ACHN (cell line): Measurements from ENCODE around the gene NEURL1B.
"Not testable (repeated sequence)": the region's sequence is repeated elsewhere in the genome, so short reads cannot be mapped to it uniquely, and the experiment has no call there.

Experiments used
- DNase-seq: peaks from one replicate; pipeline ENCODE4 v3.0.0-alpha.2; 2015
- in situ Hi-C: cut with HindIII; loops from 2 replicates; pipeline ENCODE4 v1.10.0; 2017; ENCODE audit warnings: low sequenced_read_pairs, low pct_ligation_motif_present, low pct_unique_long_range_greater_than_20kb

NEURL1B gene

DNA sequence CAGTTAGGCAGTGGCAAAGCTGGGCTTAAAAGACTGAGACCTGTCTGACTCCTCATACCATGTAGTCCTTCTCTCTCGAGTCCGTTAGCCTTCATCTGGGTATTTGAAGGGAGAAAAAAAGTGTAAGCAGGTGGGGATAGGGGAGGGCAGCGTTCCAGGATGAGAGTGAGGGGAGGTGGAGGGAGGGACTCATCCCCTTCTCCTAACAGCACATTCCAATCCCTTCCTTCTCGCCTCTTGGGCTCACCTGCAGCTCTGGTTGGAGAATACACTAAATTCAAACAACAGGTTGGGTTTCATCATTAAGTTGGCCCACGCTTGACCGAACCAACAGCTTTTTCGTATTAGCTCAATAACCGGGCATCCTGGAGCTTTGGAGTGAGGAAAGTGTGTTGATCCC, 3.6 kb downstream of the NEURL1B start:
- in situ Hi-C loops = no loop called here
- no peak for DNase-seq

DNA sequence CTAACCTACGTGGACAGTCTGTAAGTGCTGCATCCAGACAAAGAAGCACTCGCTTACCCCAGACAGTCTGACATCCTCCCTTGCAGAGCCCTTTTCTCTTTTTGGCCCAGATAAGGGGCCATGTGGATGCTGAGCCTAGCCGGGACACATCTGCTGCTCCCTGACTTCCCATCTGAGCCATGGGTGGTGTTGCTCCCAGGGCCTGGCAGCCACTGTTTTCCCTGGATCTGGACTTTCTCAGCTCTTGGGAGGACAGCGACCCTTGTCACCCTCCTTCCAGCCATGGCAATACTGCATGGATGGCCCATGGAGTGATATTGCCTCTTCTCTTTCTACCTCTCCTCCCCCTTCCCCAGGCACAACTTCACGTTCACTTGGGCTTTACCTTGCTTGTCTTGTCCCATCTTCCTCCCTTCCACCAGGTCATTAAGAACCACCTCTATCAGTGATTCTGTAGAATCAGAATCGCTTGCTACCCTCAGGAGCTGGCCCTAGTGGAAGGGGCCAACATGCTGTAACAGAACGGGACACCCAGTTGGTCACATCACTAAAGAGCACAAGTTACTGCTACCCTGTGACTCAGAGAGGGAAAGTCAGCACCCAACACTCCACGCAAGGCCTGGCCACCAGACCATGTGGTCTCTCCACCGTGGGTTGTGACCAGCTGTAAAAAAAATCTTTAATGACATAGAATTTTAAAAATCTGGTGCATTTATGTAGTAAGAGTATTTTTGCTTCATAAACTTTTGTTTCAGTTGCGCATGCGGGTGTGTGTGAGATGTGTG, 4.4 kb downstream of the NEURL1B start:
- in situ Hi-C loops = no loop called here
- no peak for DNase-seq

DNA sequence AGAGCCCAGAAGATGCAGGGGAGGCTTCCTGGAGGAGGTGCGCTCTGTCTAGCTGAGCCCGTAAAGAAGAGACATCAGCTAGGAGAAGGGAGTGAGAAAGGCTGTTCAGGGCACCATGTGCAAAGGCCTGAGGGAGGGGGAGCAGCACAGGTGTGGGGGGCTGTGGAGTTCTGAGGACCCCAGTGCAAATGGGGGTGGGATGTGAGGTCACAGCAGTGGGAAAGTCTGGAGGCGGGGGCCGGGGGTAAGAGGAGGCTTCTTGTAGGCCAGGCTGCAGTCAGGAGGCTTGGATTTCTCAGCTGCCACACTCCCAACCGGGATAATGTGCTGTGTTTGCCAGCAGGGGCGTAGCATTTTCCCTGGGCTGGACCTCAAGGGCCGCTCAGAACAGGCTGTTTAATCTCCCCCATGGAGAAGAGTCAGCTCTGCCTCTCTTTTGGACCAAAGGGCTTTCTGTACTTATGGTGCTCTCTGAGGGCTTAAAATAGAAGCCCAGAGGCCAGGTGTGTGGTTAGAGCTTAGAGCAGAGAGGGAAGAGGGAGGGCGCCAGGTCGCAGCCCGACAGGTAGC, 5.7 kb downstream of the NEURL1B start:
- in situ Hi-C loops = no loop called here
- no peak for DNase-seq

DNA sequence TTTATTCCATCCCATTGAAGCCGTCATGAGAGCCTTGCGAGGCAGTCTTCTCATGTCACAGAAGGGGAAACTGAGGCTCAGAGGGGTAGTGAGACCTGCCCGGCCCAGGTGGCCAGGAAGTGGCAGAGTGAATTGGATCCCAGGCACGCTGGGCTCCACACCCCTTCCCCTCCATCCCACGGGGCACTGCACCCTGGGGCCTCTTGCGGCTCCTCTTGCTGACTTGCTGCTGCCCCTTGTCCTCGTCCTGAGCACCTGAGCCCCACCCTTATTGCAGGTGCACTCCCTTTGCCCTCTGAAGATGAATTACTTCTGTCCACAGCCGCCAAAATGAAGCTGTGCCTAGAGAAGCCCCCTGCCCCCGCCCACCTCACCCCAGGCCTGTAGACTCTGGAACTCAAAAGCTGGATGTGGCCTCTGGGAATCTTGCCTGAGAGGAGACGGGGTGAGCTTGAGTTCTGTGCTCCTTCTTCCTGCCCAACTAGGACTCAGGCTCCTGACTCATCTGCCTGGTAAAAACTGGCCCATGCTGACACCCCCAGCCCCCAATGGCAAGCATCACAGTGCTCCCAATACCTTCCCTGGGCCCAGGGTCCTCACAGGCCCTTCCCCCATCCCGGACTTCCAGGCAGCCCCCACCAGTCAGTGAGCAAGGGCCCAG, 6.4 kb downstream of the NEURL1B start:
- DNase-seq = no peak
- in situ Hi-C loops = no loop called here

DNA sequence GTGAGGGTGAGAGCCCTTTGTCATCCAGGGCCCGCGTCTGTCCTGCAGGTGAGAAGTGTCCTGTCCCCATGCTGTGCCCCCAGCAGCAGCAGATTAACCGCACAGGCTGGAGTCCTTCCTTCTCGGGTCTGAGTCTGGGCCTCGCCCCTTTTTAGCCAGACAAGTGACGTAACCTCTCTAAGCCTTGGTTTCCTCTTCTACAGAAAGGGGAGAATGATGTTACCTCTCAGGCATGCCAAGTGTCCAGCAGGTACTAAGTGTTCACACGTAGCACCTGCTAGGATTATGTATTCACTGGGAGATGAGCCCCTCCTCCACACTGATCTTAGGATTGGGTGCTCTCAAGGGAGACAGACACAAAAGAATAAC, 6.9 kb downstream of the NEURL1B start:
- in situ Hi-C loops = no loop called here
- DNase-seq = no peak

DNA sequence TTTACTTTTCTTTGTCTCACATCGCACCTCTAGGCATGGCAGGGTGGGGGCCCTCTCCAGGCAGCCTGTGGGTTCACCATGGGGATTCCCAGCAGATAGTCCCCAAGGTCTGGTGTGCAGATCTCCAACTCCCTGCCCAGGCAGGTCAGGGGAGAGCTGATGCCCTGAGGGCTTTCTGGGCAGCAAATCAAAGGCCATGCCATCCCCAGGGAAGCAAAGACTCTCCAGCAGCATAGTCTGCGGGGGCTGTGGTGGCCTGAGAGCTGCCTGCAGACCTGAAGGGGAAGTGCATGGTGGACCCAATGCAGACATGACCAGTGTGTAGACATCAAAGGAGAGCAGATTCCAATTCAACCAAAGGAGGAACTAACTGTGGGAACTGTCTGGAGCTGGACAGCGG, 7.7 kb downstream of the NEURL1B start:
- in situ Hi-C loops = no loop called here
- DNase-seq = no peak

DNA sequence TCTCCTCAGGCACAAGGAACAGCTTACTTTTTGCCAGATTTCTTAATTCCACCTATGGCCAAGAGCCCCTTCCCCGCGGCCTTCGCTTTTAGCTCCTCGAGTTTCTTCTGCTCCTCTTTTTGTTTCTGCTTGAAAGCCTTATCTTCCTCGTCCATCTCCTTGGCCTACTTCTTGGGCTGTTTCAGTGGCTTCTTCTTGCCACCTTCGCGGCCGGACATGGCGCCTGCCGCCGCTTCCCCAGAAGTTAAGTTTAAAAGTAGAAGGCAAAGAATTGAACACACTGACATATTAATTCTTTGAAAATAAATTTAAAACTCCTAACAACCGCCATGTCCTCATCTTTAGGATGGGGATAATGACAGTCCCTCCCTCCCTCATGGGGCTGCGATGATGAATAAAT, 15.4 kb downstream of the NEURL1B start:
- in situ Hi-C loops, DNase-seq: not testable (repeated sequence)

DNA sequence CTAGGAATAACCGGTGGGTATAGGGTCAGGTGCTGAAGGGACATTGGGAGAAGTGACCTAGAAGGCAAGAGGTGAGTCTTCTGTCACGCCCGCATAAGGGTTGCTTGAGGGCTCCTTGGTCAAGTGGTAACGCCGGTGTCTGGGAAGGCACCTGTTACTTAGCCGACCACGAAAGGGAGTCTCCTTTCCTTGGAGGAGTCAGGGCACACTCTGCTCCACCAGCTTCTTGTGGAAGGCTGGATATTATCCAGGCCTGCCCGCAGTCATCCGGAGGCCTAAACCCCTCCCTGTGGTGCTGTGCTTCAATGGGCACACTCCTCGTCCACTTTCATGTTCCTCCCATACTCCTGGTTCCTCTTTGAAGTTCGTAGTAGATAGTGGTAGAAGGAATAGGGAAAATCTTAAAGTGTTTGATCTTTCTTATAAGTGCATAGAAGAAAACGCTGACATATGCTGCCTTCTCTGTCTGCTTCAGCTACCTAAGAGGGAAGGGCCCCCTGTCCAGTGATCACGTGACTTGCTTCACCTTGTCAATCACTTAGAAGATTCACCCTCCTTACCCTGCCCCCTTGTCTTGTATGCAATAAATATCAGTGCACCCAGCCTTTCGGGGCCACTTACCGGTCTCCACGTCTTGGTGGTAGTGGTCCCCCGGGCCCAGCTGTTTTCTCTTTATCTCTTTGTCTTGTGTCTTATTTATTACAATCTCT, 16.6 kb downstream of the NEURL1B start:
- DNase-seq, in situ Hi-C loops: not testable (repeated sequence)

DNA sequence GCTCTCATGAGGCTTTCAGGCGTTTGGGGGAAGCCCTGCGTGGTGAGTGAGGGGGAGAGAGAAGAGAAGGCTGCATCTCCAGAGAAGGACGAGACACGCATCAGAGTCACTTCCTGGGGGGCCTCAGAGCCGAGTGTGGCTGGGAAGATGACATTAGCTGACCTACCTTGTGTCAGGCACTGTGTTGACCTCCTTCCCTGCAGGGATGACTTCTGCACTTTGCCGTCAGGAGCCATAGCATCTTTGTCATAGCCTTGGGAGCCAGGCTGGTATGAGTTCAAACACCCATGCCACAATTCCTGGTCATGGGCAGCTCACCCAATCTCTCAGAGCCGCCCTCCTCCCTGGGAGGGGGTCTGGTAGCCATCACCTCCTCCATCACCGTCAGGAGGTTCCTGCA, 17.3 kb downstream of the NEURL1B start:
- in situ Hi-C loops = no loop called here
- DNase-seq = no peak

DNA sequence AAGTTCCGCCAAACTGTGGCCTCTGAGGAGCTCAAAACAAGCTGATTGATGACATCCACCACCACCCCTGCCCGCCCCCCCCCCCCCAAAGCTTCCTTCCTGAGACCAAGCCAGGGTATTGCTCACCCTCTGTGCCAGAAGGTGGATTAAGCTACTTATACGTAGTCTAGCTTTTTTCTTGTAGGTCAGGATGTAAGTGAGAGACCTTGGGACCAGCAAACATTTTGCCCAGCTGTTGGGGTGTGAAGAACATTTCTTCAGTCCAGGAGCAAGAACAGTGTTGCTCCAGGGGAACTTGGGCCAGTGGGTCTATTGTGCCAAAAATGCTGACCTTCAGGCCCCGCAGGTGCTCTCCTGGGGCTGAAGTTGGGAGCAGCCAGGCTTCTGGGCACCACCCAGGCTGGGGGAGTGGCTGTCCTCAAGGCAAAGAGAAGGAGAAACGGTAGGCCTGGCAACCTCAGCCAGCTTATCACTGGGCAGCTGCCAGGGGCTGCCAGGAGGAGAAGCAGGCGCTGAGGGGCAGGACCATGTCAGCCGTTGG, 18.0 kb downstream of the NEURL1B start:
- no peak for DNase-seq
- in situ Hi-C loops = no loop called here

DNA sequence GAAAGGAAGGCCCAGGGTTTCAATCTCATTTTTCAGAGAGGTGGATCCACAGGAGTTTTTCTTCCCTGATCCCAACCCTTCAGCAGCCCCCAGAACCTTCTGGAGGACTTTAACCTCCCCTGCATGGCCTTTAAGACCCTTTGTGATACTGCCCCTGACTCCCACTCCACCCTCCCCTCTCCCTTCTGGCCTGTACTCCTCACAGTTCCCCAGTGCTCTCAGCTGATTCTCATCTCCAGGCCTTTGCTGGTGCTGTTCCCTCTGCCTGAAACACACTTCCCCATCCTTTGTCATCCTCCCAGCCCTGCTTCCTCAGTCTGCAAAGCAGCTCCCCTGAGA, 18.5 kb downstream of the NEURL1B start:
- DNase-seq = no peak
- in situ Hi-C loops = no loop called here

DNA sequence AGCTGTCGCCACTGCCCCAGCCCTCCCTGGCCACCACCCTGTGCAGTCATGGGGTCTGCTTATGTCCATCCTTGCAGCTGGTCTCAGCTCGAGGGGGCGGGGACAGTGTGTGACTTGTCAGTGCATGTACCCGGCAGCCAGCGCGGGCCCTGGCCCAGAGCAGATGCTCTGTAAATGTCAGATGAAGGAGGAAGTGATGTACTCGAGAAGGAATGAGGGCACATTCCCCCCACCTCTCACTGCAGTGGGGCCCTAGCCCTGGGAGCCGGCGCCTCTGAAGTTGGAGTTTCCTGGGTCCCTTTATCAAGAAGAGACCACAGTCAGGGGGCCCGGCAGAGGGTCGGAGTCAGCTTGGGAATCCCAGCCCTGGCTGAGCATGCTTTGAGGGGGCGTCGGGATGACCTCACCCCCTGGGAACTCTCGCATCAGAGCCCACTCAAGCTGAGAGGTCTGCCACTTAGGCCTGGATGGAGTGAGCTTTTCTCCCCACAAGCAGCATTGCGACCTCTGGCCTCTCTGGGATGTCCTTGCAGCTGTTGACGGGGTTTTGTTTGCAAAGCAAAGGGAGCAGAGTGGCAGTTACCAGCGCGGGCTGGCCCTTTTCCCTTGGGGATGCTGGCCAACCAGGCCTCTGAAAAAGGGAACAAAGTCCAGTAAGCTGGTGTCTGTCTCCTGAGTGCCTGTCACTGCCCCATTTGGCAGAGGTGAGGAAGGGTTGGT, 19.0 kb downstream of the NEURL1B start:
- in situ Hi-C loops = no loop called here
- DNase-seq = no peak

DNA sequence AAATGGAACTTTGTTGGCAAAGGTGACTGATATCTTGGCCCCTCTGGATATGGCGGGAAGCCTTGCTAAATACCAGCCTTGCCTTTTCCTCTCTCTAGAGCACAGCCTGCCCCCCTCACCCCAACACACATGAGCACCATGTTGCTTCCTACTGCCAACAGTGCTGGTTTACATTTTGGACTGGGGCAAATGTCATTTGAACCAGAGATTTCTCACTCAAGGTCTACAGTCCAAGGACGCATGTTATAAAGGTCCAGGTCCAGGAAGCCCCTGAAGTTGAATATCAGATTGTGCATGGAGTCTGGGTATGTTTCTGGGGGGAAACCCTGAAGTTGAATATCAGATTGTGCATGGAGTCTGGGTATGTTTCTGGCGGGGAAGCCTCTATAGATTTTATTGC, 19.9 kb downstream of the NEURL1B start:
- DNase-seq = no peak
- in situ Hi-C loops = no loop called here

DNA sequence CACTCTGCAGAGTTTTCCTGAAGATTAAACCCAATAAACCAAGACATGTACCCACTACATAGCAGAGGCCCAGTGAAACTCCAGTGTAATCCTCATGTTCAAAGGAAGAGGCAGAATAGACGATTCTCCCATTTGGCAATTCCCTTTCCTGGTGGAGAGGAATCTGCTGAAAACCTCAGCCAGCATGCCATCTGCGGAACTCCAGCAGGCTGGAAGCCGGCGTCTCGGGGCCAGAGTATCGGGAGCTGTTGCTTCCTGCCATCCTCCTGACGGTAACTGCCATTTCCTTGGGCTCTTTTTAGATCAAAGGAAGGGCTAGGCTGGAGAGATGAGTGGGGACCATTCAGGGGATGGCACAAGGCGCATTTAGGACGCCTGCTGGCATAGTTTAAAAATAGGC, 20.5 kb downstream of the NEURL1B start:
- in situ Hi-C loops = no loop called here
- no peak for DNase-seq

DNA sequence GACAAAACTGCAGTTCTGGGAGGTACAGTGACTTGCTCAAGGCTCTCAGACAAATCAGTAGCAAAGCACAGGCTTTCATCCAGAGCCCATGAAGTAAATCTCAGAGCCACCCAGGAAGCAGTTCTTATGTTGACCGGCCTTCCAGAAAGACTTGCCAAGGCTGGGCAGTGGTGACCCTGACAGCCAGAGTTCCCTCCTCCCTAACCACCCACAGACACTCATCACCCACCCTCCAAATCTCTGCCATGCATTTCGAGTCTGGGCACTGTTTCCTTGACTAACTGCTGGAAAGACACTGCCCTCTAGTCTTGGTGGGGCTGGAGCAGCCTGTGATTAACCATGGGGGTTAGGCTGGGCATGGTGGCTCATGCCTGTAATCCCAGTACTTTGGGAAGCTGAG, 21.5 kb downstream of the NEURL1B start:
- in situ Hi-C loops = no loop called here
- no peak for DNase-seq

DNA sequence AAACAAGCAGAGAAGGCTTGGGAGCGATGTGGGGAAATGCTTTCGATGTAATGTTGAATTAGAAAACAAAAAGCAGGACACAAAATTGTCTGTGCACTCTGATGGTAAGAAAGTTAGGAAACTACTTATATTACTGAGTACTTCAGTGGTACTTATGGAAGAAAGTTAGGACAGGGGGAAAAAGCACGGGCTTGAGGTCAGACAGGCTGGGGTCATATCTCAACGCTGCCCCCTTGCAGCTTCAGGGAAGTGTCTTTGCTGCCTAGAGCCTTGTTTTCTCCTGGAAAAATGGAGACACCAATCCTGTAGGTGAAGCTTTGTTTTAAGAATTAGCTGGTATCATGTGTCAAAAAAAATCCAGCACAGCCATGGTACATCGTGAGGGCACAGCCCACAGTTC, 23.0 kb downstream of the NEURL1B start:
- in situ Hi-C loops = no loop called here

DNA sequence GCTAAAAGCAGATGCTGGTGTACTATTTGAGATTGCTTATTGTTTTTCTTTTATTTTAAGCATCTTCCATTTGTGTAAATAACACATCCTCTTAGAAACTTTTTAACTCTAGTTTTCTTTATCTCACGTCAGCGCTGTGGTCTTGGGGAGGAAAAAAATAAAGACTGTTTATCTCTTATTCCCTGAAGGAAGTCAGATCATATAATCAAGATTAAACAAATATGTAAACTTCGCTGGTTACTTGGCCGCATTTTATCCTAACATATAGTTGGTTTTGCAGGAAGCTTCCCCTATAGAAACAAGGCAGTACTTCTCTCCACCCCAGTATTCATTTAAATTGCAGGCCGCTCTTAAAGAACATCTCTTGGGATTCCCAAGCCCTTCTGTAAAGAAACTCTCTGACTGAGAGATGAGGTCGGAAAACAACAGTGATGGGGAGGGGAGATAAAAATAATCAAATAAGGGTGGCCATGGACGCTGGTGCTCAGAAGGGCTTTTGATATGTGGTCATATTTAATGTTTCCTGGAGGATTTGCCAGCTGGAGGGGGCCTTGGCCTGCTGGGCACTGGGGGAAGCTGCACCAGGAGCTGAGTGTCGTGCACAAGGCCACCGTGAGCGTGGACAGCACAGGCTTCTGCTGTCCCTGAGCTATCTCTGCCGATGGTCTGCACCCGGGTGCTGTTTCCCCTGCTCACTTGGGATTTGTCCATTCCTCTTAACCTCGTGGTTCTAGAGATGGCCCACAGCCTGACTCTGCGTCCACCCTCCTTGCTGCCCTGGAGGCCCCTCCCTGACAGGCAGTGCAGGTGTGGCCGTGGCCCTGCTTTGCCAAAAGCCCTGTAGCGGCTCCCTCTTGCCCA, 23.8 kb downstream of the NEURL1B start:
- DNase-seq = no peak
- in situ Hi-C loops = no loop called here

More for the DNA sequence above, 23.0 kb downstream of the NEURL1B start:
- no peak for DNase-seq

DNA sequence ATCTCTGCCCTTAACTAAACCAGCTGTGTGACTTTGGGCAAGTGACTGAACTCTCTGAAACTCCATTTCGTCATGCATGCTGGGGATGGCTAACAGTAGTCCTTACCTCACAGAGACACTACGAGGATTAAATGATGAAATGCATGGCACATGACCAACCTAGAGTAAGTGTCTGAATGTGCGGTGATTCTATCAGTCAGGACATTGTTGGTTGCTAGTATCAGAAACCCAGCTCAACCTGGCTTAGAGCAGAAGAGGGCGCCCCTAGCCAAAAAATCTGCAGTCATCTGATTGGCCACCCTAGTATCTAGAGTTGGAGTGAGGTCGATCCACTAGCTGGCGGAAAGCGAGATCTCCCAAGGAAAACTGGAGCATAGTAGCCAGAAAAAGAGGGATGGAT, 25.2 kb downstream of the NEURL1B start:
- in situ Hi-C loops = no loop called here

More for the DNA sequence above, 25.2 kb downstream of the NEURL1B start:
- no peak for DNase-seq
